Measurements from ENCODE around the gene ARMC7. TPM values are rescaled to one million over a fixed set of nuclear protein-coding genes. Genes with fewer than 3 reads are reported as not detected.
A peak's percentile ranks its signal among the peaks of the same experiment; 100 is the strongest.

Gene ARMC7
- total and polyA plus RNA-seq, 2 of the 13 experiments (the other 11 are each of a cell fraction or from before 2014, with no cell fraction given) = 3.9 to 4.2 TPM

- TF ChIP-seq SP1 (IDR thresholded peaks at IDR 0.05) = no peak
- TF ChIP-seq SP1 (CRISPR knock-in tag; IDR thresholded peaks at IDR 0.05) = peak; percentile 65
- no peak for TF ChIP-seq ELF4 (CRISPR knock-in tag; IDR thresholded peaks at IDR 0.05; ENCODE audit: borderline replicate concordance)
- no peak for TF ChIP-seq USF2 (IDR thresholded peaks at IDR 0.05; ENCODE audit: low read depth, low read length)
- TF ChIP-seq USF2 (CRISPR knock-in tag; IDR thresholded peaks at IDR 0.05; ENCODE audit: borderline replicate concordance) = no peak
- TF ChIP-seq PPARG (CRISPR knock-in tag; conservative IDR thresholded peaks at IDR 0.05) = peak; percentile 44; the same call in 1 of the 2 replicates
- no peak for TF ChIP-seq NPAS2 (CRISPR knock-in tag; IDR thresholded peaks at IDR 0.05; ENCODE audit: borderline replicate concordance)
- TF ChIP-seq ZNF280B (CRISPR knock-in tag; IDR thresholded peaks at IDR 0.05; ENCODE audit: borderline replicate concordance) = no peak
- peak; percentile 21; the same call in 1 of the 2 replicates for TF ChIP-seq ZMYM2 (CRISPR knock-in tag; IDR thresholded peaks at IDR 0.05)
- no peak for TF ChIP-seq ZNF460 (CRISPR knock-in tag; IDR thresholded peaks at IDR 0.05; ENCODE audit: borderline replicate concordance)
- peak; percentile 13; the same call in 1 of the 2 replicates for TF ChIP-seq ELF1 (CRISPR knock-in tag; IDR thresholded peaks at IDR 0.05)
- TF ChIP-seq ZNF282 (IDR thresholded peaks at IDR 0.05; ENCODE audit: partially characterized antibody) = no peak
- peak; percentile 68; the same call in 1 of the 2 replicates for TF ChIP-seq NFKB2 (CRISPR knock-in tag; IDR thresholded peaks at IDR 0.05; ENCODE audit: borderline replicate concordance)
- peak; percentile 91 for TF ChIP-seq ZNF687 (CRISPR knock-in tag; IDR thresholded peaks at IDR 0.05)
- no peak for TF ChIP-seq ZIK1 (CRISPR knock-in tag; IDR thresholded peaks at IDR 0.05; ENCODE audit: borderline replicate concordance, low read depth)
- TF ChIP-seq ISL2 (CRISPR knock-in tag; IDR thresholded peaks at IDR 0.05) = peak; percentile 73
- TF ChIP-seq CREM (IDR thresholded peaks at IDR 0.05) = peak; percentile 38; the same call in 1 of the 2 replicates
- no peak for TF ChIP-seq CREM (CRISPR knock-in tag; IDR thresholded peaks at IDR 0.05)
- peak; percentile 30; the same call in 1 of the 2 replicates for TF ChIP-seq POGZ (CRISPR knock-in tag; IDR thresholded peaks at IDR 0.05)
- TF ChIP-seq ZNF839 (CRISPR knock-in tag; IDR thresholded peaks at IDR 0.05; ENCODE audit: borderline replicate concordance) = no peak
Observed at GRCh38 chr17:75090871-75091854, 18.6 kb upstream of the ARMC7 start (continued).
